ENCODE data around the gene AFTPH. TPM values are rescaled to one million over a fixed set of nuclear protein-coding genes. Genes with fewer than 3 reads are reported as not detected.

AFTPH gene
- 10 to 100 TPM; 28.0 to 78.1 TPM for total RNA-seq
- polyA plus RNA-seq, result 10 to 100 TPM; 27.0 to 41.9 TPM
- long read RNA-seq, donor 1, full-length matches to known transcripts, result 4 of 9 reads
- long read RNA-seq, donor 1, partial matches to known transcripts, result 5 of 9 reads
- long read RNA-seq, donor 1, other reads (novel, unspliced or antisense), result 0 of 9 reads
- long read RNA-seq, donor 2, result 0 reads
- long read RNA-seq, donor 3, full-length matches to known transcripts, result 2 of 2 reads
- long read RNA-seq, donor 3, partial matches to known transcripts, result 0 of 2 reads
- long read RNA-seq, donor 3, other reads (novel, unspliced or antisense), result 0 of 2 reads
- long read RNA-seq, donor 4, result 0 reads
- long read RNA-seq, donor 5, full-length matches to known transcripts, result 1 of 6 reads
- long read RNA-seq, donor 5, partial matches to known transcripts, result 5 of 6 reads
- long read RNA-seq, donor 5, other reads (novel, unspliced or antisense), result 0 of 6 reads

- H3K27me3 ChIP-seq (ENCODE audit: control insufficient read depth in 3 of 3, insufficient read depth in 3 of 3, low read length in 2 of 3), result no peaks in the 10 kb centered on the region
- peak within 1 kb of the TSS; percentile 98 for H3K4me3 ChIP-seq
- ATAC-seq (ENCODE audit: insufficient read depth, low FRiP score) (peak; percentile 100), DNase-seq (peak; percentile 99 to 100 (median 99))
- WGBS, 2 donors, result 0 to 1% methylated on average over 64 to 67 of the region's 67 CpGs
- no peak for TF ChIP-seq CTCF (IDR thresholded peaks at IDR 0.05; ENCODE audit: control extremely low read depth, extremely low read depth)
- H3K36me3 ChIP-seq (ENCODE audit: control insufficient read depth in 4 of 4, insufficient read depth in 4 of 4, low read length in 4 of 4), result no peaks in the 10 kb centered on the region
- peak within 1 kb of the TSS; percentile 95 to 100 for H3K27ac ChIP-seq (ENCODE audit: low read depth in 1 of 2, low read length in 1 of 2)
- H3K4me1 ChIP-seq (ENCODE audit: control insufficient read depth in 5 of 5, insufficient read depth in 5 of 5, low read length in 5 of 5), result peaks cover 0 to 19% (median 9%) of the 10 kb centered on the region in 5 donors
- H3K9ac ChIP-seq (ENCODE audit: insufficient read depth in 1 of 2, low read length in 2 of 2), result peak within 1 kb of the TSS; percentile 87 to 96
- H3K9me3 ChIP-seq (ENCODE audit: control insufficient read depth in 4 of 4, insufficient read depth in 3 of 4, low read length in 3 of 4), result no peaks in the 10 kb centered on the region
Observed at GRCh38 chr2:64523666-64524603, at the start of gene AFTPH. AFTPH (plus strand) TSS chr2:64524328; CDS start chr2:64551475, 27,147 bp downstream.

GRCh38 chr2:64474636-64475035 lies 49.5 kb upstream of the AFTPH start:
- Histone ChIP-seq H3K36me3 (ENCODE audit: control insufficient read depth in 4 of 4, insufficient read depth in 4 of 4, low read length in 4 of 4) (no peaks in the 10 kb centered on the region), H3K9ac (ENCODE audit: insufficient read depth in 1 of 2, low read length in 2 of 2) (no peak overlapping the region), H3K4me1 (ENCODE audit: control insufficient read depth in 5 of 5, insufficient read depth in 5 of 5, low read length in 5 of 5) (peaks cover 0 to 15% (median 1%) of the 10 kb centered on the region in 5 donors), H3K4me3 (no peak overlapping the region), H3K27ac (ENCODE audit: low read depth in 1 of 2, low read length in 1 of 2) (no peak overlapping the region), H3K9me3 (ENCODE audit: control insufficient read depth in 4 of 4, insufficient read depth in 3 of 4, low read length in 3 of 4) (no peaks in the 10 kb centered on the region), H3K27me3 (ENCODE audit: control insufficient read depth in 3 of 3, insufficient read depth in 3 of 3, low read length in 2 of 3) (no peaks in the 10 kb centered on the region)
- no peak for TF ChIP-seq CTCF (IDR thresholded peaks at IDR 0.05; ENCODE audit: control extremely low read depth, extremely low read depth)
- DNase-seq (peak in 1 of 3 donors; percentile 16), ATAC-seq (ENCODE audit: insufficient read depth, low FRiP score) (no peak)
- WGBS, 2 donors, result 22 to 41% methylated on average over 1 of the region's 1 CpG

- DNase-seq (no peak), ATAC-seq (ENCODE audit: insufficient read depth, low FRiP score) (no peak)
- H3K9ac ChIP-seq (ENCODE audit: insufficient read depth in 1 of 2, low read length in 2 of 2), result no peak overlapping the region
- no peak overlapping the region for H3K4me3 ChIP-seq
- TF ChIP-seq CTCF (IDR thresholded peaks at IDR 0.05; ENCODE audit: control extremely low read depth, extremely low read depth), result no peak
- no peaks in the 10 kb centered on the region for H3K9me3 ChIP-seq (ENCODE audit: control insufficient read depth in 4 of 4, insufficient read depth in 3 of 4, low read length in 3 of 4)
- no peaks in the 10 kb centered on the region for H3K36me3 ChIP-seq (ENCODE audit: control insufficient read depth in 4 of 4, insufficient read depth in 4 of 4, low read length in 4 of 4)
- H3K27me3 ChIP-seq (ENCODE audit: control insufficient read depth in 3 of 3, insufficient read depth in 3 of 3, low read length in 2 of 3), result no peaks in the 10 kb centered on the region
- H3K27ac ChIP-seq (ENCODE audit: low read depth in 1 of 2, low read length in 1 of 2), result no peak overlapping the region
- WGBS, 2 donors, result 93% methylated on average over 1 of the region's 1 CpG
- peaks cover 0 to 15% (median 2%) of the 10 kb centered on the region in 5 donors for H3K4me1 ChIP-seq (ENCODE audit: control insufficient read depth in 5 of 5, insufficient read depth in 5 of 5, low read length in 5 of 5)
Observed at GRCh38 chr2:64477037-64477436, 47.1 kb upstream of the AFTPH start.
